Ureter (tissue), 1 donor: ENCODE measurements around the gene ITGB8. TPM values are rescaled to one million over a fixed set of nuclear protein-coding genes. Genes with fewer than 3 reads are reported as not detected.
A peak's percentile ranks its signal among the peaks of the same experiment; 100 is the strongest.

Source experiments
- DNase-seq: peaks from one replicate; pipeline ENCODE4 v3.0.0-alpha.2; 2020; ENCODE audit warnings: low spot score
- total RNA-seq: library from RNA; stranded (reverse); gene quantifications from one replicate; pipeline ENCODE4 v1.2.4, GENCODE V29; 2023
- donor health status: DM: yes; HTN: yes; CAD: no.

ITGB8 gene
- total RNA-seq, 1 donor from 2014 or later = 48.5 TPM

- no peak for DNase-seq
Observed at GRCh38 chr7:20417675-20418382, 87.1 kb downstream of the ITGB8 start.

GRCh38 chr7:20424500-20424899, 93.8 kb downstream of the ITGB8 start:
- no peak for DNase-seq

GRCh38 chr7:20430664-20431063, 100.0 kb downstream of the ITGB8 start:
- DNase-seq = no peak

GRCh38 chr7:20431146-20431545, 100.4 kb downstream of the ITGB8 start:
- DNase-seq = no peak

- no peak for DNase-seq
Observed at GRCh38 chr7:20432071-20432470, 101.4 kb downstream of the ITGB8 start.

GRCh38 chr7:20435305-20435704, 104.6 kb downstream of the ITGB8 start:
- DNase-seq = peak; percentile 62

GRCh38 chr7:20438248-20438647, 107.5 kb downstream of the ITGB8 start:
- DNase-seq = no peak

GRCh38 chr7:20438694-20439376, 108.1 kb downstream of the ITGB8 start:
- no peak for DNase-seq

- DNase-seq = no peak
Observed at GRCh38 chr7:20439416-20440185, 108.9 kb downstream of the ITGB8 start.

- no peak for DNase-seq
Observed at GRCh38 chr7:20440472-20441105, 109.9 kb downstream of the ITGB8 start.

- no peak for DNase-seq
Observed at GRCh38 chr7:20441346-20441745, 110.6 kb downstream of the ITGB8 start.

- DNase-seq = no peak
Observed at GRCh38 chr7:20441991-20442441, 111.3 kb downstream of the ITGB8 start.

GRCh38 chr7:20442951-20443350, 112.3 kb downstream of the ITGB8 start:
- DNase-seq = peak; percentile 63

- DNase-seq = no peak
Observed at GRCh38 chr7:20444030-20444800, 113.5 kb downstream of the ITGB8 start.

- DNase-seq = no peak
Observed at GRCh38 chr7:20447021-20447650, 116.4 kb downstream of the ITGB8 start.

- DNase-seq = no peak
Observed at GRCh38 chr7:20449176-20449575, 118.5 kb downstream of the ITGB8 start.

GRCh38 chr7:20450536-20450935, 119.8 kb downstream of the ITGB8 start:
- DNase-seq = no peak

- no peak for DNase-seq
Observed at GRCh38 chr7:20454202-20454601, 123.5 kb downstream of the ITGB8 start.

GRCh38 chr7:20456701-20457100, 126.0 kb downstream of the ITGB8 start:
- DNase-seq = no peak

- no peak for DNase-seq
Observed at GRCh38 chr7:20458521-20458920, 127.8 kb downstream of the ITGB8 start.

GRCh38 chr7:20459419-20459818, 128.7 kb downstream of the ITGB8 start:
- DNase-seq = no peak
